Ammon's horn (tissue), 1 donor: ENCODE data around the gene PFKFB2.
A peak's percentile ranks its signal among the peaks of the same experiment; 100 is the strongest.

Experiments used
- DNase-seq: peaks from one replicate; pipeline ENCODE4 v3.0.0-alpha.2; 2016; ENCODE audit warnings: low spot score

Gene PFKFB2

DNA sequence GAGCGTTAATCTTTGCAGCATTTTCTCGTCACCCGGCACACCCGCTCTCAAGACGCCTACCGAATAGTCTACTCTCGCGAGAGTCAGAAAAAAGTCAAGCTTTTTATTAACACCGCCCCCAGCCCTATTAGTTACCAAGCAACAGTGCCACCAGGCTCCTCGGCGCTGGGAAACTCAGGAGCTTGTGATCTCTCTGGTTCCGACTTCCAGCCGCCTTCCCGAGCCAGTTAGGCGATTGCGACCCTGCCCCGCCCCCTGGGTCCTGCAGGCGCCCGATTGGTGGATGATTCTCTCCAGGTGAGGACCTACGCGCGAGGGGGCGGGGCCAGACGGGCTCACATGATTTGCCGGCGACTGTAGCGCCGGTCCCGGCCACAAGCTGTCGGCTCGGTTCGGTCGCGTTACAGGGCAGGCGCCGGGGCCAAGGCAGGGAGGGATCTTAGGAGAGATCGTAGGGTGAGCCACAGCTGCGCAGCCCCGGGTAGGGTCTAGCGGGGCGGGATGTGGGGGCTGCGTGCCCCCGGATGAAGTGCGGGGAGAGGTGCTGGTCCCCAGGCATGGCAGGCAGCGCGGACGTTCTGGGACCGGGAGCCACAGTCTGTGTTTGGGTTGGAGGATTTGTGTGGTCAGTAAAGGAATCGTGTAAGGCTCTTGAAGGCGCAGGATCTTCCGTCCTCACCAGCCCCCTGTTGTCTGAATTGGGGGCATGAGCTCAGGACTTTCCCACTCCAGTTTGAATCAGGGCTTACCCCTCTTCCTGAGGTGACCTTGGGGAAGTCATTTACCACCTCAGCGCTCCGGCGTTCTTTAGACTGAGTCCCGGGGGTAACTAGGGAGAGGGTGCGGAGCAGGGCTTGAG, at the start of gene PFKFB2:
TSS of gene PFKFB2 (plus strand) at position 365 of the 859 bp plus-strand sequence. CDS start 1,443 bp downstream, outside the sequence.
- peak; percentile 96 for DNase-seq

DNA sequence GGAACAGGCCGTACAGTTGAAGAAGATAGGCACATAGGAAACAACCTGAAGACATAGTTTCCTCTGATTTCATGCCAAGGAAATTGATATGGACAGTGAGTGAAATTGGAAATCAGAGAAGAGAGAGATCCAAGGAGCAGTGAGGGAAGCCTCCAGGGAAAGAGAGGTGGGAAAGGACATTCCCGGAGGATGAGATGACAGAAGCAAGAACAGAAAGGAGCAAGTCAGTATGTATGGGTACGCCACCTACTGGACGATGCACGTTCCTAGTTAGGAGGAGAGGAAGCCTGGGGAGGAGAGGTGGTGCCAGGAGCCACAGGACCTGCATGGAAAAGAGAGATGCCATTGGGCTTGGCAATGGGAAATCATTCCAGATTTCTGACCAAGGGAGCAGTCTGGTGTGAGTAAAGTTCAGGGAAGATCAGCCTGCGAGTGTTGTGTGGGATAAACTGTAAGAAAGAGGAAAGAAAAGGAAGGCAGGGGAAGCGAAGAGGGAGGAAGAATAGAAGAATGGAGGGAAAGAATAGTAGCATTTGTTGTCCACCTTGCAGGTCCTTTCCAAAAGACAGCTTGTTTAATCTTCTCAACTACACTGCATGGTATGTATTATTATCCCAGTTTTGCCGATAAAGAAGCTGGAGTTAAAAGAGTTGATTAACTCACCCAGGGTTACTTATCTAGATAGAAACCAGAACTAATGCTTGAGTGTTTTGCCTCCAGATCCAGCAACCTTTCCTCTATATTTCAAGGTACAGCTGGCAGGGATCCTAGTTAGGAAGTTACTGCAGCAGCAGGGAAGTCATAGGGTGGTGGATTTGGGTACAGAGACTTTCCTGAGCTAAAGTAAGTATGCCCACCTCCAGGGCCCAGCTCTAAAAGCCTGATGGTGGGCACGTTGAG, 47.9 kb upstream of the PFKFB2 start:
- DNase-seq, result peak; percentile 68

DNA sequence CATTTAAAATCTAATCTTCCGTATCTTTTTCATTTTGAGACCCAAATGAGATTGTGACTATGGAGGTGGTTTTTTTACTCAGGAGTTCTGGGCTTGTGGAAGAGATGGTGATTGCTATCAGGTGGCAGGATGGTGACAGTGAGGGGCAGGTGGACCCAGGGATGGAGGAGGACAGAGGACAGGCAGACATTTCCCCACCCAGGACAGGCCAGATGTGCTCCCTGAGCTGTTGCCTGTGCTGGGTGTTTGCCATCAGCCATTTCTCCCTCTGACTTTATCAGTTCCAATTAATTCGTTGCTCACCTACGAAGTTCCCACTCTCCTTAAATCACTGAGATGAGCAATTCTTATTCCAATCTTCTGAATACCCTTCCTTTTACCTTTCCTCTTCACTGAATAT, 47.0 kb upstream of the PFKFB2 start:
- DNase-seq, result no peak

DNA sequence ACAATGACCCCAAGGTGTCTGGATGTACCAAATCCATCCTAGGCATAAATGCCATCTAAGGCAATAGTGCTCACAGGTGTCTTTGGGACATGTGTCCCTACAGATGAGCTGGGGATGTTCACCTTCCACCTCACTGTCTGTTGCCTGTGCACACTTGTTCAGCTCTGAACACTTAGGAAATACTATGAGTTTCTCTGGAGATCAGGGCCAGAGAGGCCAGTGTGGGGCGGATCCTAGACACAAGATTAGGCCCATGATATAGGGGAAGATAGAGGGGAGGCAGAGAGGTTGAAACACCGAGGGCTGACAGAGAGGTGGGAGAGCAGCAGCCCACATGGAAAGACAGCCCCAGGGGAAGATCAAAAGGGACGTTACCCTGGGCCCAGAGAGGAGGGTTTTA, 46.2 kb upstream of the PFKFB2 start:
- no peak for DNase-seq

DNA sequence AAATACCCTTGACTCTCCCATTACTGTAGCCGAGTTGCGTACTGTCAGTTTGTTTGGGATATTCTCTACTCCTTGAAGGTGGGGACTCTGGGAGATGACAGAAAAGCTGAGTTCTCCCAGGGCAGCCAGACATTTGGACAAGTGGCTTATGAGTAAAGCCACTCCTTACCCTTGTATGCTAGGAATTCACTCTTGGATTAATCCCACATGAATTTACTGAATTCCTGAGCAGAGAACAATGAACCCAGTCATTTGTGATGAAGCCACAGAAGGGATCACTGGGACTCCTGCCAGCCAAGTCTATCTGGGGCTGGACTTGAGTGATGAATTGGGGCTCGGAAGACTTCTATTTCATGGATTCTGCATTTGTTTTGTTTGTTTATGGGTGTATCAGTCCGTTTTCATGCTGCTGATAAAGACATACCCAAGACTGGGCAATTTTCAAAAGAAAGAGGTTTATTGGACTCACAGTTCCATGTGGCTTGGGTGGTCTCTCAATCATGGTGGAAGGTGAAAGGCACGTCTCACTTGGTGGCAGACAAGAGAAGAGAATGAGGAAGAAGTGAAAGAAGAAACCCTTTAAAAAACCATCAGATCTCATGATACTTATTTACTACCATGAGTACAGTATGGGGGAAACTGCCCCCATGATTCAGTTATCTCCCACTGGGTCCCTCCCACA, 45.6 kb upstream of the PFKFB2 start:
- DNase-seq, result no peak

DNA sequence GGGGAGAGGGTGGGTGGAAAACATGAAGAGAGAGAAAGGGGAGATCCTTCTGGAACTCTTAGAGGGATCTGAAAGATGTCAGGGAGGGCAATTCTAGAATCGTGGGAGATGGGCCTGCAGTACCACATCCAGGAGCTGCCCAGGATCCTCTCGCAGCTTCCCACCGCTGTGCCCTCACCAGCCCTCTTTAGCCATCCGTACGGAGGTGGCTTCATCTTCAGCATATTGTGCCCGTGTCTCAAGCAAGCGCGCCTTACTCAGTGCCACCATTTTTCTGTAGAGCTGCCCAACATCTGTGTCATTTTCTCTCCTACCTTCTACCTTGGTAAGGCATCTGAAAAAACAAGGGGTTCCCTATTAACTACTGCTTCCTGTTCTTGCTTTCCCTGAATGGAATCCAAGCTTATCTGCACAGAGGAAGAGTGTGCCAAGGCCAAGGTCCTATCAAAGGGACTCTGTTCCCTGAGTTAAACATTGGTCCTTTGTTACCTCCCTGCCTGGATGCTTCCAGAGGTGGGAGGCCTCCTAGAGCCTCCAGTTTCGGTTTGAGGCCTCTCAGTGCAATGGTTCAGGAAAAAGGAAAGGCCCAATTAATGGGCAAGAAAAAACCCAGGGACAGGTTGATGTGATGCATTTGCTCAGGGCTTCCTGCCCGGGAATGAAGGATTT, 43.8 kb upstream of the PFKFB2 start:
- no peak for DNase-seq

DNA sequence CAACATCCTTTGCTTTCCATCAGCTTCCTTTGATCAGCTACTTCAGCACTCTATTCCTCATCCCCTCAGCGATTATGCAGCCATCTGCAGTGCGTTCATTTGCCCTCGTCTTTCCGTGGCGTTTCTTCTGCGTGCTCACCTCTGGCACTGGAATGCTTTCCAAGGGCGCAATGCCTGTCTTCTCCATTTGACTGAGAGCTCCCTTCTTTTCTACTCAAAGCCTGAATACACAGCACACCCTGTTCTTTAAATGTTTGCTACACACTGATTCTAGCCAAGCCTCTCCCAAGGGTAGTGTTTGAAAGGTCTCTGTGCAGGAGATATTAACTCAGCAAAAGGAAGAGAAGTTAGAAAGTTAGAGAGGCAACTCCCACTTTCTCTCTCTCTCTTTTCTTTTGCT, 43.1 kb upstream of the PFKFB2 start:
- DNase-seq, result no peak

DNA sequence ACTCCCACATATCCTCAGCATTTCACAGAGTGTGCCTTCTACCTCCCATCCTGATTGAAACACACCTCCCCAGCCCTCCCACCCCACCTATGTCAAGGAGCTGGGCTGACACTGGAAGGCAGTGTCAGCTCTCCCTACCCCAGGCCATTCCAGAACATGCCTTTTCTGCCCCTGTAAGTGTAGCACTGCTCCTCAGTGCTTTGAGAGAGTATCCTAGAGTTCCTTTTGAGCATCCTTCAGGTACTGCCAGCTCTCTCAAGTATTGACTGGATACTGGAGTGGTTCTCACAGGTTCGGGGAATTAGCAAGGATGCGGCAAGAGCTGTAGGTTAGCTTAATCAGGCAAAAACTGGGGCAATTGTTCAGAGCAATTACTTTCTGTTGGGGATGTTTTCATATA, 42.3 kb upstream of the PFKFB2 start:
- no peak for DNase-seq

DNA sequence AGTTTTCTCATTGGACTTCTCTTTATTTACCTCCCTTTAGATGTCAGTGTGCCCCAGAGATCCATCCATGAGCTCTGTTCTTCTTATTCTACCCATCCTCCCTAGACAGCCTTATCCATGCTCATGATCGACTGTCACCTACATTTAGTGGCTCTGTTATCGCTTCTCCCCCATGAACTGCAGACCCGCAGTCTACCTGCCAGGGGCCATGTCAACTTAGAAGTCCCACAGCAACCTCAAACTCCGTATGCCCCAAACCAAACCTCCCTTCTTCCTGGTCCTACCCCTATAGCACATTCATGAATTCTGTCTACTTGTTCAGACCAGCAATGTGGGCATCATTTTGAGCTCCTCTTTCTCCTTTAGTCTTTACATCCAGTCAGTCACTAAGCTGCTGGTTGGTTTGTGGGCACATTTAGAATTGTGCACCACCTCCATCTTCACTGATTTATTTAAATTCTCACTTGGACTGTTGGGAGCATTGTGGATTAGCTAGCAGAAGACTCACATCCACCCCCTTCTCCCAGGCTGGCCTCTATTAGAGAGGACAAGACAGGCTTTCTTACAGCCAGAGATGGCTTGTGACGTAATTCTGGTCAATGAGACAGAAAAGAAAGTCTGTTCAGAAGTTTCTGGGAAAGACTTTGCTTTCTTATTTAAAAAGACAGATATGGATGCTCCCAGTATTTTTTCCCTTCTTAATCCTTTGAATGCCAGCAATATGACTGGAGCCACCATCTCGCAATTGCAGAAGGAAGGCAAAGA, 39.6 kb upstream of the PFKFB2 start:
- DNase-seq, result no peak

DNA sequence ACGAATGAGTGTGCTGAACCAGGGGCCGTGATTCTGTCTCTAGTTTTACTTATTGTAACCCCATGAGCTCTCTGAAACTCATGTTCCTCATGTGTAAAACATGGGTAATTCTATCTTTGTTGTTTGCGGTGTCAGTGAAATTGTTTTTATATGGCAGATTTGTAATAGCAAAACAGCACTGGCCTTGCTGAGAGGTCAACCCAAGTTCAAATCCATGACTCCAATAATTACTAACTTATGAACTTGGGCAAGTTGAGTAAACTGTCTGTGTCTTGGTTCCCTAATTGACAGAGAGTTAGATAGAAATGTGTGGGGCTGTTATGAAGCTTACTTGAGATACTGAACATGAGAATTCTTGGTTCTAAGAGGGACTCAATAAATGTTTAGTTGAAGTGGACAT, 38.3 kb upstream of the PFKFB2 start:
- no peak for DNase-seq

DNA sequence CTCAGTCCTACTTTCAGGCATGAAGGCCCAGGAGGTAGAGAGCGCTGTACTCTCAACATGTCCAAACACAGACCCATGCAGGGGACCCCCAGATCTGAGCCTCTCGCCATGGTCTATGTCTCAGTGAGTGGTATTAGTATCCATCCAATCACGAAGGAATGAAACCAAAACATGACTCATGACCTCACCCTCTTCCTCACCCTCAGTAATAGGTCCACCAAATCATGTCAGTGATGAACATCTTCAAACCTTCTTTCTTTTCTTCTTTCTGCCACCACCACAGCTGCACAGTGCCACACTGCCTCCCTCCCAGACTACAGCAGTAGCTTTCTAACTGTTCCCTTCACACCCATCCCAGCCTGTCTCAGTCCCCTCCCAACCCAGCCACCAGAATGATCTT, 37.3 kb upstream of the PFKFB2 start:
- no peak for DNase-seq

DNA sequence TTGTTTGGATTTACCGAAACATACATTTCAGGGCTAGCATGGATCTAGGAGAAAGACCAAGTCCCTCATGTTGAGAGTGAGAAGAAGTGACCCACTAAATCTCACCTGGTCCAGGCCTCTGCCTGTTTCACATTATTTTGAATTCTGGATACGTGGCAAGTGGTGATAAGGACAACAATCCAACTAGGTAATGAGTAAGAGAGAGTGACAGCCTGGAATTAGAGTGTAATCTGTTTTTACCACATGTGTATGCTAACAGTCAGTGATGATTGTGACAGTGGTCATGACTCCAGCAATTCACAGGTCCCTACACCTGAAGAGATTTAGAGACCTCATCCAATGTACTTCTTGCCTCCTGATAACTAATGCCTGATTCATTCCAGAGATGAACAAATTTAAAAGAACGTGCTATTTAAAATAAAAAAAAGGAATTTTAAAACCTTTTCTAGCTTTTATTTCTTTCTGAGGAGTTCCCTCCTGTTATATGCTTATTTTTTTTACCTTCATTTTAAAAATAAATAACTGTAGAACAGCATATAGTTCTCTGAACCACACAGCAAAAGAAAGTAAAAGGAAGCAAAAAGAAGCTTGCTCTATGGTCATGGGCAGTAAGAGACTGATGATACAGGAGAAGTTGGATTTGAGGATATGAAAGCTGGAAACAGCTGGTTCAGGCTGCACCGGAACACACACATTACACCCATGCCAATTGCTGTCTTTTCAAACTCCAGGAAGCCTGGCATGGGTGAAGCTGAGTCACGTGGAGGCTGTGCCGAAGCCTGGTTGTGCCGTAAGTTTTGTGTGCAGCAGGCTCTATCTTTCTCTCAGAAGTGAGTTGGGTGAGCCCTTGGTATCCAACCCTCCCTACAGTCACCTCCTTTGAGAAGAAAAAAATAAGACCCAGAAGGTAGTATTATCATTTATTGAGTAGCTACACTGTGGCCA, 35.2 kb upstream of the PFKFB2 start:
- peak; percentile 16 for DNase-seq

DNA sequence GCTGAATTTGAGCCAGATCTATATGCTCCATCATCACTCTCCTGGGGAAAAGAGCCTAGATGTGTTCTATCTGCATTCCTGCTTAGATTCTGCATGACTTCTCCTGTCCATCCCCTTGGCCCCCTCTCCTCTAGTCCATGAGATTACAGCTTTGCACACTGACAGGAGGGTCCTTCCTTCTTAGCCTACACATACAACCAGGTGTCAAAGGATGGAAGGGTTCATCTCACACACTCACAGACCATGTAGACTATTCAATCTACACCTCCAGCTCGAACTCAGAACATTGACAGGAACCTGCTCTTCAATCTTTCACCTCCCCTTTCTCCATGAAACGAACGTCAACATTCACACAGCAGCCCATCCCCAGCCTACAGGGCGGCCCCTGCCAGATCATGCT, 34.4 kb upstream of the PFKFB2 start:
- DNase-seq, result no peak

DNA sequence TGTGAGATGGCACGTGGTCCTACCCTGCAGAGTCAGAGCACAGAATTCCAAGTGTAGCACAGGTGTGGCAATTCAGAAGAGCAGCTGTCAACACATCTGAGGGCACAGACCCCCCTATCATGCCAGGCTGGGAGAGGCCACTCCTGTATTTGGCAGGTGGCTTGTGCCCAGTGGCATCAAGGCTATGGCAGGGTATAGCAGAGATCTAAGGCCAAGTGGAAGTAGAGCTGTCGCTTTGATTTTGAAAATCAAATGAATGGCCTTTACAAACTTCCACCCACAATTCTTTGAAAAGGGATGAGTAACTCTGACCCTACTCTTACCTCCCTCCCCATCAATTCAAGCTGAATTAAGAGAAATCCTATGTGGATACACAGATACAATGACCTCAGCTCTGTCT, 33.9 kb upstream of the PFKFB2 start:
- no peak for DNase-seq

DNA sequence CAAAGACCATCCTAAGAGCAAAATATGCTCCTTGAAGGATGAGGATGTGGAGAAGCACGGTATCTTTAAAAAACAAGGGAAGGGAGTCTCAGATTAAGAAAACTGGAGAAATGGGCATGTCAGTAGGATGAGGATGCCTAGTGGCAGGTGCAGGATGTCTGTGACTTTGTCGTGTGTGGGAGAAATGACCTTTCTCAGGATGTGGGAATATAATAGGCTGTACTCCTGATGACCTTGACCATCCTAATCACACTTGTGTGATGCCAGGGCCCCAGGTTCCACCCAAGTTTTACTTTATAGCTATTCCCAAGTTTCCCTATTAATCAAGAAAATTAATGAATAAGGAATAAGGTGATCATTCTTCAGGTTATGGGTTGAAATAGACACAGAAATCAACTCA, 33.4 kb upstream of the PFKFB2 start:
- DNase-seq, result no peak

DNA sequence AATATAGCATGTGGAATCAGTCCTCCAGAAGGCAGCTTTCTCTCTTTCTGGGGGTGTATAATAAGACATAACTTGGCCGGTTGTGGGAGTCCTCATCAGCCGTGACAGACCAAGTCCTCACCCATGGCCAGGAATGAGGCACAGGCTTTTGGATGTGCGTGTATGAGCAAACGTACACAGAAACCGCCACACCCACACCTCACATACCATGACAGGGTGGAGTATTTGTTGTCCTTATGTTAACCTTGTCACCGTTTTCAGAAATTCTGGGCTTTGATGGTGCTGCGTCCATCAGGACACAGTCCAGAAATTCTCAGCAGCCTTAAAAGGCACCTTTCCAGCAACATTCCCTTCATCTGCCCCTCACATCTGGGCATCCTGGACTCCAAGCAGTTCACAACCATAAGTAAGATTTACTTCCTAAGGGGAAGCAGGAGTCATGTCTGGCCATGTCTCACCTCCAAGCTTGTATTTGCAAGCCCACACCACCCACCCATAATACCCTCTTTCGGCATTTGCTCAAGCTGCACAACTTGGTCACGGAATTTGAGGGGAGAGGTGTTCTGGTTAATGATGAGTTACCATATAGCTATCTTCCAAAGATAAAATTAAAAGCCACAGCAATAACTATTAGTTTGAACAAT, 32.9 kb upstream of the PFKFB2 start:
- DNase-seq, result no peak

DNA sequence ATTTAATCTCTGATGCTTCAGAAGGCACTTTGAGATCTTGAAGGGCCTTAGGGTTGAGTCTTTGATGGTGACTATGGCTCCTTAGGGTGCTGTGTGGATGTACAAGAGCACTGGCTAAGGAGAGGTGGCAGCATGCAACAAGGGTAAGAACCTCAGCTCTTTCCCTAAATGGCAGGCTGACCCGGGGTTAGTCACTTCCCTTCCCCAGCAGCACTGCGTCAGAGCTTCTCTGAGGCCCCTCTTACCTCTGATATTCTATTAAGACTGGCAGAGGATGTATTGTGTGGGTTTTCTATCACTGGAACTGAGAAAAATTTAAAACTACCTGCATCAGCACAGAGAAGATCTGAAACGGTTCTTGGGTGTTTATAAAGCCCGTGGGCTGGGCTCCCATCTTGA, 32.4 kb upstream of the PFKFB2 start:
- DNase-seq, result no peak

DNA sequence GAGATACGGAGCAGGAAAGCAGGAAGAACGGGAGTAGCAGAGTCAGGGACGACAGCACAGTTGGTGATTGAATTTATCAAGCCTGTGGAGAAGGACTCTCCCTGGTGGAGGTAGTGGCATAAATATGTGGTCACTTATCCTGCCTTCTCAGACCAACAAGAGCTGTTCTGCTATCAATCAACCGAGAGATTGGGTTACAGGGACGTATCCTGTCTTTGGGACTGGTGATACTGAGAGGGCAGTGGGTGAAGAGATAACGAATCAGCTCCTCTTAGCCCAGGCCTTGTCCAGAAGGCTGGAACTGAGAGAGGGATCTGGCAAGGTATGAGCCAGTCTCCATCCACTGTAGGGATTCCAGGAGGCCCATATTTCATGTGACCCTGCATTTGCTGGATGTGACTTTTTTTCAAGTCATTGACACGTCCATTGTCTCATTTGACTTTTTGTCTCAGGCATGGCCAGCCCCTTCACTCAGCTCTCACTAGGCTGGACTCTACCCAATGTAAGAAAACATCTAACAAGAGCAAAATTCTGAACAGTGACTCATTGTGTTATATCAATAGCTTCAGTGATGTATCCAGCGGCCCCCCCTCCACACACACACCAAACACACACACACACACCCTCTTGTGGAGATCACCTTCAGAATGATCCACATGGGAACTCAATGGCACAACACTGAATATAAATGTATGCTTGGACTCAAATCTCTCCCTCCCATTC, 31.8 kb upstream of the PFKFB2 start:
- DNase-seq, result peak; percentile 39
